GM21737 (cell line): ENCODE measurements around the gene FAM83D.
"Not testable (repeated sequence)": the region's sequence is repeated elsewhere in the genome, so short reads cannot be mapped to it uniquely, and the experiment has no call there.

ENCODE experiments used
- ATAC-seq: cut with Tn5 transposase; IDR thresholded peaks from one replicate; pipeline ENCODE4 v1.9.1; 2021; ENCODE audit warnings: mild to moderate bottlenecking, moderate library complexity; ENCODE audit not compliant: unreplicated experiment

The FAM83D gene

GRCh38 chr20:38932457-38933120 lies 6.4 kb downstream of the FAM83D start:
- no peak for ATAC-seq

- no peak for ATAC-seq
Observed at GRCh38 chr20:38934530-38934929, 8.3 kb downstream of the FAM83D start.

GRCh38 chr20:38935285-38935684 lies 9.1 kb downstream of the FAM83D start:
- no peak for ATAC-seq

- no peak for ATAC-seq
Observed at GRCh38 chr20:38935967-38936407, 9.8 kb downstream of the FAM83D start.

- no peak for ATAC-seq
Observed at GRCh38 chr20:38937000-38937399, 10.8 kb downstream of the FAM83D start.

- ATAC-seq = no peak
Observed at GRCh38 chr20:38937978-38938473, 11.8 kb downstream of the FAM83D start.

GRCh38 chr20:38939686-38940085 lies 13.5 kb downstream of the FAM83D start:
- no peak for ATAC-seq

- ATAC-seq = no peak
Observed at GRCh38 chr20:38940644-38941043, 14.4 kb downstream of the FAM83D start.

- no peak for ATAC-seq
Observed at GRCh38 chr20:38941726-38942389, 15.6 kb downstream of the FAM83D start.

GRCh38 chr20:38945012-38945411 lies 18.8 kb downstream of the FAM83D start:
- no peak for ATAC-seq

- no peak for ATAC-seq
Observed at GRCh38 chr20:38946836-38947235, 20.6 kb downstream of the FAM83D start.

- ATAC-seq = no peak
Observed at GRCh38 chr20:38947931-38948362, 21.7 kb downstream of the FAM83D start.

- no peak for ATAC-seq
Observed at GRCh38 chr20:38950254-38950653, 24.0 kb downstream of the FAM83D start.

- no peak for ATAC-seq
Observed at GRCh38 chr20:38951611-38952010, 25.4 kb downstream of the FAM83D start.

- ATAC-seq = no peak
Observed at GRCh38 chr20:38952153-38952552, 25.9 kb downstream of the FAM83D start.

- ATAC-seq = no peak
Observed at GRCh38 chr20:38953630-38954340, 27.6 kb downstream of the FAM83D start.

GRCh38 chr20:38957235-38957876 lies 31.1 kb downstream of the FAM83D start:
- no peak for ATAC-seq

GRCh38 chr20:38957915-38958485 lies 31.8 kb downstream of the FAM83D start:
- ATAC-seq = no peak

- ATAC-seq = not testable (repeated sequence)
Observed at GRCh38 chr20:38960187-38960687, 34.0 kb downstream of the FAM83D start.

- no peak for ATAC-seq
Observed at GRCh38 chr20:38961530-38962043, 35.4 kb downstream of the FAM83D start.
